GM18505 (cell line): ENCODE measurements around the gene F11R.
A peak's percentile ranks its signal among the peaks of the same experiment; 100 is the strongest.
"Not testable (repeated sequence)": the region's sequence is repeated elsewhere in the genome, so short reads cannot be mapped to it uniquely, and the experiment has no call there.

ENCODE experiments used
- ATAC-seq: cut with Tn5 transposase; IDR thresholded peaks from one replicate; pipeline ENCODE4 v1.9.1; 2021; ENCODE audit not compliant: unreplicated experiment
- POLR2A ChIP-seq: IDR thresholded peaks from 4 replicates; pipeline ENCODE4 v1.6.1; 2011; ENCODE audit warnings: borderline replicate concordance; ENCODE audit not compliant: insufficient read depth, insufficient read length; ENCODE audit errors: extremely low read depth

F11R gene

DNA sequence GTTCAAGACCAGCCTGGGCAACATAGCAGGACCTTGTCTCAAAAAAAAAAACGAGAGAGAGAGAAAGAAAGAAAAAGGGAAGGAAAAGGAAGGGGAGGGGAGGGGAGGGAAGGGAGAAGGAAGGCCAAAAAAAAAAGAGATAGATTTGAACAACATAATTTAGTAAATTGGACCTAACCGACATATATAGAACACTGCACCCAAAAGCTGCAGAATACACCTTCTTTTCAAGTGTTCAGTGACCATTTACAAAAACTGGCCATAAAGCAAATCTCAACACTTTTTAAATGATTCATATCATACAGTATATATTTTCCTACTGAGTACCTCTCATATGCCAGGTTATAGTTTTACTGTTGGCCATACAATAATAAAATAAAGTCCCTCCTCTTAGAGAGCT is 10.9 kb upstream of the F11R start:
- no peak for TF ChIP-seq POLR2A
- no peak for ATAC-seq

DNA sequence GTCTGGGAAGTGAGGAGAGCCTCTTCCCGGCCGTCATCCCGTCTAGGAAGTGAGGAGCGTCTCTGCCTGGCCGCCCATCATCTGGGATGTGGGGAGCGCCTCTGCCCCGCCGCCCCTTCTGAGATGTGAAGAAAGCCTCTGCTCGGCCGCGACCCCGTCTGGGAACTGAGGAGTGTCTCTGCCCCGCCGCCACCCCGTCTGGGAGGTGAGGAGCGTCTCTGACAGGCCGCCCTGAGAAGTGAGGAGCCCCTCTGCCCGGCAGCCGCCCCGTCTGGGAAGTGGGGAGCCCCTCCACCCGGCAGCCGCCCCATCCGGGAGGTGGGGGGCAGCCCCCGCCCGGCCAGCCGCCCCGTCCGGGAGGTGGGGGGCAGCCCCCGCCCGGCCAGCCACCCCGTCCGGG is 8.5 kb upstream of the F11R start:
- ATAC-seq = not testable (repeated sequence)

DNA sequence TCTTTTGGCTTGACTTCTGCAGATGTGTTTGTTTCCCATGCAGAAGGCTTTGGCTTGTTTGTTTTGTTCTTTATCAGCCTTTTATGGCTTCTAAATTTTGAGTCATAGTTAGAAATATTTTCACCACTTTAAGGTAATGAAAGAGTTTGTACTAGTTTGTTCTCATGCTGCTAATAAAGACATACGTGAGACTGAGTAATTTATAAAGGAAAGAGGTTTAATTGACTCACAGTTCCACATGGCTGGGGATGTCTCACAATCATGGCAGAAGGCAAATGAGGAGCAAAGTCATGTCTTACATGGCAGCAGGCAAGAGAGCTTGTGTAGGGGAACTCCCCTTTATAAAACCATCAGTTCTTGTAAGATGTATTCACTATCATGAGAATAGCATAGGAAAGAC is 6.0 kb upstream of the F11R start:
- not testable (repeated sequence) for ATAC-seq

DNA sequence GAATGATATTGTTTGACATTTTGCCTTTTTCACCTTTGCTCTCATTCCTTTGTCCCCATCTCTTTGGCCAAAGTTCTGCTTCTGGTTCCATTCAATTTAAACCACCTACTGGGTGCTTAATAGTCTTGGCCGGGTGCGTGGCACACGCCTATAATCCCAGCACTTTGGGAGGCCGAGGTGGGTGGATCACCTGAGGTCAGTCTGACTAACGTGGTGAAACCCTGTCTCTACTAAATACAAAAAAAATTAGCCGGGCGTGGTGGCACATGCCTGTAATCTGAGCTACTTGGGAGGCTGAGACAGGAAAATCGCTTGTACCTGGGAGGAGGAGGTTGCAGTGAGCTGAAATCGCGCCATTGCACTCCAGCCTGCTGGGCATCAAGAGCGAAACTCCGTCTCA is 1.5 kb upstream of the F11R start:
- ATAC-seq = not testable (repeated sequence)

DNA sequence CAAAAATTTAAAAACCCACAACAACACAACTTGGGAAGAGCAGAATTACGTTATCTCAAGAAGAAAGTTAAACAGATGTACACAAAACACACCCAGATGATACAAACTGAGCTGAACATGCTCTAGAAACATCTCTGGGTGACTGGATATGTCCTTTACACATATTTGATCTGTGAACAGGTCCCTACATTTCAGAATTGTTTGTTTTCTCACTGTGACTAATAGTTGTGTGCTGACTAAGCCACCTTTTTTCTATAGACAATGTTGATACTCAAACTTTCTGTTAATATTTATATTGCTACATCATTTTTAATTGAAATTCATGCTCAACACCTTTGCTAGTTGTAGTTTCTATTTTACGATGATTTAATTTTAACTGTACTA is 1.0 kb upstream of the F11R start:
- TF ChIP-seq POLR2A = no peak
- ATAC-seq = no peak

DNA sequence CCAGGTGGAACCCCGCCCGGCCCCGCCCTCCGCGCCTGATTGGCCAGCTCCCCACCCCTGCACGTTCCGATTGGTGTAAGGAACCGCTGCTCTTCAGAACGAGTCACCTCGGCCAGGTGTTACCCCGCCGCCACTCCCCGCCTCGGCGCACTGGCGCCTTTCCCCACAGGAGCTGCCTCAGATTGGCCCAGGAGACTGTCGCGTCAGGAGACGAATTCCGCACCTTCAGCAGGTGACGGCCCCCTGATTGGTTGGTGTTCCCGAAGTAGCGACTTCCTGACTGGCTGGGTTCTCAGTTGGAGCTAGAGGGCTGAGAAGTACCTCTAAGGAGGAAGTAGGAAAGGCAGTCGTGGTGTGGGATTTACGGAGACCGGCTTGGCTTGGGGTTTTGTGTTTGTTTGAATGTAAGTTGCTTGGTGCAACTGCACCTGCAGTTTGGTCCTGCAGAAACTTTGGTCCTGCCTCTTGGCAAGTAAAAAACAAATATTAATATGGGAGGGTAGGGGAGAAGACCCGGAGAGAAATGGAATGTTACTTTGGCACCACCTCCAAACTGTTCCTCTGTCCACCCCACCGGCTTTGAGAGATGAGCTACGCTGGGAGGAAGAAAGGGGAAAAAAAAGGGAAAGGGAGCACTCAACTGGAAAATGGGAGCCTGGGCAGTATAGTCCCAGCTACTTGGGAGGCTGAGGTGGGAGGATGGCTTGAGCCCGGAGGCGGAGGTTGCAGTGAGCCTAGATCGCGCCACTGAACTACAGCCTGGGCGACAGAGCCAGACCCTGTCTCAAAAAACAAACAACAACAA is 415 bp upstream of the F11R start:
- peak; percentile 69 for TF ChIP-seq POLR2A
- peak; percentile 81 for ATAC-seq

DNA sequence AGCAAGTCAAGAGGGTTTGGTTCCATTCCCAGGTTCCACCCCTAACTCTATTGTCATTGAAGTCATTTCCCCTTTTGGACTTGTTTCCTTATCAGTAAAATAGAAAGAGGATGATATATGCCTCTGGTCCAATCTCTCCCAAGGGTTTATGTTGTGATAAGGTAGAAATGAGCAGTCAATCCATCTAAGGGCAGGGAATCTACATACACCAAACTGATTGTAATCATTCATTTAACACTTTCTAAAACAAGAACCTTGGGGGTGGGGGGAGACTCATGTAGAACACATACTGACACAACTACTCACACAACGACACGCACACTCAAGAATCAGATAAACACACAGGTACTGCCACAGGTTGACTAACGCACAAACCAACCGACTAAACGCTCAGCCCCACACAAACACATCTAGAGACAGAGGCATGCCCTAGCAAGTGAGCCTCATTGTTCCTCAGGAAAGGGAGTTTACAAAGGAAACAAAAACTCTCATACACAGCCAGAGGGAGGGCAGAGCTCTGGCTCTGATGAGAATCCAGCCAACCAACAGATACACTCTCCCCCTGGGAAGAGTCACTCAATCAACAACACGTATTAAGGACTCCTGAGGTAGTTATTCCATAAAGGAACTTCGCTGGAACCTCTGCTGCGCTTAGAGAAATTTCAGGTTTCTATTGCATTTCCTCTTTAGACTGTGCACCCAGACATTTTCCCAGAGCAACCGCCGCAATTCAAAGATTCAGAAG is 1.0 kb downstream of the F11R start:
- ATAC-seq = no peak

DNA sequence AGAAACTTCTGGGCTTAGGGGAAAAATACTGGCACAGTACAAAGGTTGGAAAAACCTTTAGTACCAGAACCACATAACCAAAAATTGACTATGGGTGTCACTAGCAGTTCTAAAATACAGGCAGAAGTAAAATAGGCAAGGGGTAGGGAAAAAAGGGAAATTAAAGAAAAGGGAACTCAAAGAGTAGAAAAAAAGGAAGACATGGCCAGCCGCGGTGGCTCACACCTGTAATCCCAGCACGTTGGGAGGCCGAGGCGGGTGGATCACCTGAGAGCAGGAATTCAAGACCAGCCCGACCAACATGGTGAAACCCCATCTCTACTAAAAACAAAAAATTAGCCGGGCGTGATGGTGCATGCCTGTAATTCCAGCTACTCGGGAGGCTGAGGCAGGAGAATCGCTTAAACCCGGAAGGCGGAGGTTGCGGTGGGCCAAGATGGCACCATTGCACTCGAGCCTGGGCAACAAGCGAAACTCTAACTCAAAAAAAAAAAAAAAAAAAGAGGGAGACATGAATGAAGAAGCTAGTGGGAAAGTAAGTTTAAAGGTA is 1.8 kb downstream of the F11R start:
- not testable (repeated sequence) for ATAC-seq

More for the DNA sequence above, 1.0 kb downstream of the F11R start:
- TF ChIP-seq POLR2A = no peak

DNA sequence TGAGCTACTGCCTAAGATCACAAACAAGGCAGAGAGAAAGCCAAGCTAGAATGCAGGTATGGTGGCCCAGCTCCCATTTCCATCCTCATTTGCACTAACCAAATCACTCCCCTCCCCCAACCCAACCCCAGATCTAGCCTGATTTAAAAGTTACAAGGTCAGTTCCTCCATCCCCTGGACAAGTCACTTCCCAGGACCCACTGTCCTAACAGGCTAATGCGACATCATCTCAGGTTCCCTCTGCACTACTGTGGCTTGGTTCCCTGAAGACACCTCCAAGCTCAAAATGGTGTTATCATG is 2.4 kb downstream of the F11R start:
- ATAC-seq = no peak
- TF ChIP-seq POLR2A = no peak

DNA sequence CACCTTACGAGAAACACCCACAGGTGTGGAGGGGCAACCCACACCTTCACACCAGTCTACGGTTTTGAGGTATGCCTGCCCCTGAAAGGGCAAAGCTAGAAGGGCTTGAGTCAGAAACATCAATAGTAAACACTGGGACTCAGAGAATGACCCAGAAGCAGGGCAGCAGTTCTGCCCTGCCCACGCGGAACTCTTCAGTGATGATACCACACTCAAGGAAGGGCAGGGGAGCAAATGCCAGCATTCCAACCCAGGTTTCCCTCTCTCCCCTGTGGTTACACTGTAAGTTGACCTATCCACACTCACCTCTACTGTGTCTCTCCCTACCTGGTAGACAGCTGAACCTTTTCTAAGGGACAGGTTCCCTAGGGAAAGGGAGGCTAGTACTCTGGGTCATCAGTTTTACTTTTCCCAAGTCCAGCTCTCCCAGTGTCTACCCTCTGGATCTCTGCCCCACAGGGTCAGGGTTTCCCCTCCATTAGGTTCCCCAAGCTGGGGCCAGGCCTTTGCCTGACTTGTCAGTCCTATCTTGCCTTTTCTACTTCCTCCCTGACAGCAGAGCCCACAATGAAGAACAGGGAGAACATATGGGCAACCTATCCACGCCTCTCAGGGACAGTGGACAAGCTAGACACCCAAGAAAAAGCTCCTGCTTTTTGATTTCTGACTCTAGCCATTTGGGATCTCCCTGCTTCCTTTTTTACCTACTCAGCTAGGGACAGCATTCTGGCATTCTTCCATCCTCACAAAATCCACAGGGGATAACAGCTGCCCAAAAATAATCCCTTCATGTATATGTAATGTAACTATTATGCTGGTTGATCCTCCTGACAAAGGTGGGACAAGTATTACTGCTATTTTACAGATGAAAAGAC is 3.0 kb downstream of the F11R start:
- ATAC-seq = no peak
- TF ChIP-seq POLR2A = no peak

DNA sequence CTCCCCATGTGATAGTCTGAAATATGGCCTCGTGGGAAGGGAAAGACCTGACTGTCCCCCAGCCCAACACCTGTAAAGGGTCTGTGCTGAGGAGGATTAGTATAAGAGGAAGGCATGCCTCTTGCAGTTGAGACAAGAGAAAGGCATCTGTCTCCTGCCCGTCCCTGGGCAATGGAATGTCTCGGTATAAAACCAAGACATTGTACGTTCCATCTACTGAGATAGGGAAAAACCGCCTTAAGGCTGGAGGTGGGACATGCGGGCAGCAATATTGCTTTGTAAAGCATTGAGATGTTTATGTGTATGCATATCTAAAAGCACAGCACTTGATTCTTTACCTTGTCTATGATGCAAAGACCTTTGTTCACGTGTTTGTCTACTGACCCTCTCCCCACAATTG is 3.8 kb downstream of the F11R start:
- ATAC-seq = not testable (repeated sequence)

DNA sequence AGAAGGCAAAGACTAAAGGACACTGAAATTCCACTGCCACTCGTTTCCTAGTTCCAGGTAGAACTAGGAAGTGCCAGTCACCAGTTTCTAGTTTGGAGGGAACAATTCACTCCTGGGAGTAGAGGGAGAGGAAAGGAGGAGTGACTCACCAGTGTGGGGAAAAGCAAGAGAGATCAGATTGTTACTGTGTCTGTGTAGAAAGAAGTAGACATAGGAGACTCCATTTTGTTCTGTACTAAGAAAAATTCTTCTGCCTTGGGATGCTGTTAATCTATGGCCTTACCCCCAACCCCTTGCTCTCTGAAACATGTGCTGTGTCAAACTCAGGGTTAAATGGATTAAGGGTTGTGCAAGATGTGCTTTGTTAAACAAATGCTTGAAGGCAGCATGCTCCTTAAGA is 4.3 kb downstream of the F11R start:
- ATAC-seq = not testable (repeated sequence)

DNA sequence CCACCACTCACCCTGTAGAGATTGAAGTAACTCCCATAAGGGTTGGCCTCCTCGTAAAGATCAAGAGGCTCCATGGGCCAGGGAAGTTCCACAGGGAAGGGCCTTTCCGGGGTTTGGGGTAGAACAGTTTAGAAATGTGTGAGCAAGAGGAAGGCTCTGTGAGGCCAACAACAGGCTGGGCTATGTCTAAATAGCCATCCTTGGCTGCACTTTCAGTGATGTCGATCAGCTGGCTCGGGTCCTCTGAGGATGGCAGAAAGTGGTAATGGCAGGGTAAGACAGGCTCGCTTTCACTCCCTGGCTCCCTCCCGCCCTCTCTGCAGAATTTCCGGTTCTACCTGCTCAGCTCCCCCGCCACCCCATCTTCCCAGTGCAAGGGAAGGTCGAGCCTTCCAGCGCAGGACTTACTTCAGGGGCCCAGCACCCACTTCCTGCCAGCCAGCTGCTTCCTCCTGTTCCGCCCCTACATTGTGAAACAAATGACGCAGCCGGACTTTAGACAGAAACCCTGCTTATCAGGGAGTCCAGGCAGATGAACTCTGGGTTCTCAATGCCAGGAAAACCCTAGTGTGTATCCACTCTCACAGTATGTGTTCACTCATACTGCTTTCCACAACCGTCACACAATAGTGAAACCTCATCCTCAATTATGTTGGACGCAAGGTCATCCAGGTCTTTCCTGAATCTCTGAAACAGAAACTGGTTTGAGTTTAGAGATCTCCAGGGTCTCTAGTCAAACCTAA is 7.3 kb downstream of the F11R start:
- no peak for TF ChIP-seq POLR2A
- peak; percentile 82 for ATAC-seq

DNA sequence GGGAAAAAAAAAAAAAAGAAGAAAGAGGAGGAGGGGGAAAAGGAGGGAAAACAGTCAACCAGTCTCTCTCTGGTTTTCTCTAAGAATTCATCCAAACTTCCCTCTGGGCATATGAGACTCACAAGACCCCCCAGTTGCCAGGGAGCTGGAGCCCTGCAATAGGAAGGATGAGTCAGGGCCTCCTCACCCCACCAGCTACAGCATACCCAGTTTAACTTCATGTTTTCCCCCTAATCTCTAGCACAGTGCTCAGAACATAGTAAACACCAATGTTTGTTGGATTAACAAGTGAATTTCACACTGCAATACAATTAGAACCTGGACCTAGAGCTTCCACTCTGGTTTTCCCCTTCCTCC is 7.8 kb downstream of the F11R start:
- no peak for TF ChIP-seq POLR2A
- no peak for ATAC-seq

DNA sequence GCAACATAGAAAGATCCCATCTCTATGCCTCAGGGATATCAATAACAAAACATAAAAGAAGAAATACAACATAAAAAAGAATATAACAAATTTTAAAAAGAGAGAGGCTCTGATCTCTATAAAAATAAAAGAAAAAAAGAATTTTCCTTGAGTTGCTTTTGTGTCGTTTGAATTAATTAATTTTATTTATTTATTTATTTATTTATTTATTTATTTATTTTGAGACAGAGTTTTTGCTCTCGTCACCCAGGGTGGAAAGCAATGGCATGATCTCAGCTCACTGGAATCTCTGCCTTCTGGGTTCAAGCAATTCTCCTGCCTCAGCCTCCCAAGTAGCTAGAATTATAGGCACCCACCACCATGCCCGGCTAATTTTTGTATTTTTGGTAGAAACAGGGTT is 8.5 kb downstream of the F11R start:
- no peak for ATAC-seq
- no peak for TF ChIP-seq POLR2A
